Stimulated activated CD4-positive, alpha-beta T cell treated with anti-CD3 and anti-CD28 coated beads, Interleukin-15, amount 100 ng/mL, for 1 hour (primary cell): ENCODE data around the gene KIAA1217.
A peak's percentile ranks its signal among the peaks of the same experiment; 100 is the strongest.

Experiments used
- DNase-seq, 2 donors: peaks; one replicate each; pipeline ENCODE4 v3.0.0-alpha.2; 2020; ENCODE audit warnings: low read depth in 1 of 2, low spot score in 1 of 2

Gene KIAA1217

GRCh38 chr10:24493165-24493564 is 284.2 kb downstream of the KIAA1217 start:
- DNase-seq, result no peak

- no peak for DNase-seq
Measured at GRCh38 chr10:24494236-24494635, 285.3 kb downstream of the KIAA1217 start.

- DNase-seq, result no peak
Measured at GRCh38 chr10:24494777-24495176, 285.8 kb downstream of the KIAA1217 start.

- no peak for DNase-seq
Measured at GRCh38 chr10:24495666-24496460, 286.9 kb downstream of the KIAA1217 start.

GRCh38 chr10:24496906-24497305 is 288.0 kb downstream of the KIAA1217 start:
- no peak for DNase-seq

- no peak for DNase-seq
Measured at GRCh38 chr10:24501056-24501711, 292.2 kb downstream of the KIAA1217 start.

GRCh38 chr10:24502006-24502405 is 293.1 kb downstream of the KIAA1217 start:
- DNase-seq, result no peak

- no peak for DNase-seq
Measured at GRCh38 chr10:24502801-24503460, 294.0 kb downstream of the KIAA1217 start.

GRCh38 chr10:24503461-24504320 is 294.8 kb downstream of the KIAA1217 start:
- peak in 1 of 2 donors; percentile 8 for DNase-seq

- DNase-seq, result no peak
Measured at GRCh38 chr10:24505759-24506158, 296.8 kb downstream of the KIAA1217 start.

GRCh38 chr10:24513155-24513554 is 304.2 kb downstream of the KIAA1217 start:
- no peak for DNase-seq

- no peak for DNase-seq
Measured at GRCh38 chr10:24515481-24515880, 306.5 kb downstream of the KIAA1217 start.

GRCh38 chr10:24518411-24518810 is 309.5 kb downstream of the KIAA1217 start:
- DNase-seq, result no peak

GRCh38 chr10:24518981-24519597 is 310.2 kb downstream of the KIAA1217 start:
- DNase-seq, result no peak

- DNase-seq, result peak in 1 of 2 donors; percentile 3
Measured at GRCh38 chr10:24519950-24520349, 311.0 kb downstream of the KIAA1217 start.

- DNase-seq, result no peak
Measured at GRCh38 chr10:24524314-24524713, 315.4 kb downstream of the KIAA1217 start.

GRCh38 chr10:24526085-24526649 is 317.2 kb downstream of the KIAA1217 start:
- no peak for DNase-seq

- DNase-seq, result no peak
Measured at GRCh38 chr10:24528946-24529345, 320.0 kb downstream of the KIAA1217 start.

GRCh38 chr10:24531439-24531838 is 322.5 kb downstream of the KIAA1217 start:
- no peak for DNase-seq

GRCh38 chr10:24533981-24534380 is 325.0 kb downstream of the KIAA1217 start:
- DNase-seq, result no peak
